Measurements from ENCODE around the gene IPO13.

The IPO13 gene

GRCh38 chr1:43913051-43913501 is 33.7 kb upstream of the IPO13 start:
- no peaks in the 10 kb centered on the region for H3K36me3 ChIP-seq (ENCODE audit: control insufficient read depth, insufficient read depth, low read length, severe bottlenecking)
- peak overlapping the region; percentile 14 for H3K9ac ChIP-seq (ENCODE audit: low read length)
- no peak overlapping the region for H3K4me3 ChIP-seq (ENCODE audit: low read length)
- no peak for DNase-seq (ENCODE audit: low read depth)
- H3K4me1 ChIP-seq (ENCODE audit: control insufficient read depth, insufficient read depth, low read length): peaks cover 20% of the 10 kb centered on the region
- H3K27me3 ChIP-seq (replicated peaks; ENCODE audit: control insufficient read depth, insufficient read depth, low read length): no peaks in the 10 kb centered on the region
- no peaks in the 10 kb centered on the region for H3K9me3 ChIP-seq (ENCODE audit: control insufficient read depth, low read length)

DNA sequence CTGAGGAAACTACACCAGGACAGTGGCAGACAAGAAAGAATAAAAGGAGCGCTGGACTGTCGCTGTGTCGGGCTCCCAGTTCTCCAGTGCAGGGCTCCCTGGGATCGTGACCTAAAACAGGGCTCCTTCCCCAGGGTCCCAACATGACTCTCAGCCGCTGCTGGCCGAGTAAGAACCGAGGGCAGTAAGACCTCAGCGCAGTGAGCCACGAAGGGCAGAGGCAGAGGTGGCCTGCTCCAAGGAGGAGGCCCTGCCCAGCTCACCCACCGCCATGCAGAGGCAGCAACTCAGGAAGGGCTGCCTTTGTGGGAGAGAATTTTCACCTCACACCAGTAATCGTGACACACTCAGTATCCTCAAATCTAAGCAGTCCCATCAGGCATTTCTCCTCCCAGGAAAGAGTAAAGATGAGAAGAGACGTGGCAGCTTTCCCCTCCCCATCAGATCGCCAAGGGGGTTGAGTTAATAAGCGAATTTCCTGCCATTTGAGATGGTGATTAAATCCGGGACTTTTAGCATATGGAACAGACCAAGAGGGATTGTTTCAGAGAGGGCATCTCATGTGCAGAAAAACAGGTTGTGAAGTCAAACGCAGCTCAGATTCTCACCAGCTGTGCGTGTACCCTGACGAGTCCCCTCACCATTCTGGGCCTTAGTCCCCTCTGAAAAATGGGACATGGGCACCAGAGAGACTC is 32.9 kb upstream of the IPO13 start:
- Histone ChIP-seq H3K4me1 (ENCODE audit: control insufficient read depth, insufficient read depth, low read length) (peaks cover 20% of the 10 kb centered on the region), H3K27me3 (replicated peaks; ENCODE audit: control insufficient read depth, insufficient read depth, low read length) (no peaks in the 10 kb centered on the region), H3K9ac (ENCODE audit: low read length) (no peak overlapping the region), H3K4me3 (ENCODE audit: low read length) (no peak overlapping the region), H3K36me3 (ENCODE audit: control insufficient read depth, insufficient read depth, low read length, severe bottlenecking) (no peaks in the 10 kb centered on the region), H3K9me3 (ENCODE audit: control insufficient read depth, low read length) (no peaks in the 10 kb centered on the region)
- no peak for DNase-seq (ENCODE audit: low read depth)

- DNase-seq (ENCODE audit: low read depth): no peak
- Histone ChIP-seq H3K4me3 (ENCODE audit: low read length) (no peak overlapping the region), H3K27me3 (replicated peaks; ENCODE audit: control insufficient read depth, insufficient read depth, low read length) (no peaks in the 10 kb centered on the region), H3K36me3 (ENCODE audit: control insufficient read depth, insufficient read depth, low read length, severe bottlenecking) (no peaks in the 10 kb centered on the region), H3K4me1 (ENCODE audit: control insufficient read depth, insufficient read depth, low read length) (peaks cover 20% of the 10 kb centered on the region), H3K9ac (ENCODE audit: low read length) (no peak overlapping the region), H3K9me3 (ENCODE audit: control insufficient read depth, low read length) (no peaks in the 10 kb centered on the region)
Measured at GRCh38 chr1:43914576-43915525, 31.9 kb upstream of the IPO13 start.

- Histone ChIP-seq H3K9me3 (ENCODE audit: control insufficient read depth, low read length) (no peaks in the 10 kb centered on the region), H3K4me1 (ENCODE audit: control insufficient read depth, insufficient read depth, low read length) (peaks cover 2% of the 10 kb centered on the region), H3K4me3 (ENCODE audit: low read length) (no peak overlapping the region), H3K27me3 (replicated peaks; ENCODE audit: control insufficient read depth, insufficient read depth, low read length) (no peaks in the 10 kb centered on the region), H3K9ac (ENCODE audit: low read length) (no peak overlapping the region), H3K36me3 (ENCODE audit: control insufficient read depth, insufficient read depth, low read length, severe bottlenecking) (no peaks in the 10 kb centered on the region)
- DNase-seq (ENCODE audit: low read depth): no peak
Measured at GRCh38 chr1:43919906-43920305, 26.8 kb upstream of the IPO13 start.

DNA sequence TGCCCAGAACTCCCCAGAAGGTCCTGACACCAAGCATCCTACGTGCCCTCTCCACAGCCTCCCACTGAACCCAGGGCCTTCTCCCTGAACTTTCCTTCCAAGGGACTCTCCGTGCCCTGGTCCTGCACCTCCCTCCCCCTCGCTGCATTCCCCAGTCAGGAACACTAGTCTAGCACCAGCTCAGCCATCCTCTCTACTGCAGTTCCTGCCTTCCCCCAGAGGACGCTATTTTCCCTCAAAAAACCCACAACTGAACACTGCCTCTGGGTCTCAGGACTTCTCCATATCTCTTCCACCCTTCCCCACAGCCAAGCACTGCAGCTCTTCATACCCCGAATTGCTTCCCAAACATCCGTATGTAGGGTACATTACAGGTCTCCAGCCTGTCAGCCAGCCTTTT is 25.7 kb upstream of the IPO13 start:
- no peaks in the 10 kb centered on the region for H3K9me3 ChIP-seq (ENCODE audit: control insufficient read depth, low read length)
- no peak for DNase-seq (ENCODE audit: low read depth)
- no peaks in the 10 kb centered on the region for H3K4me1 ChIP-seq (ENCODE audit: control insufficient read depth, insufficient read depth, low read length)
- no peaks in the 10 kb centered on the region for H3K27me3 ChIP-seq (replicated peaks; ENCODE audit: control insufficient read depth, insufficient read depth, low read length)
- H3K36me3 ChIP-seq (ENCODE audit: control insufficient read depth, insufficient read depth, low read length, severe bottlenecking): peaks cover 5% of the 10 kb centered on the region
- no peak overlapping the region for H3K4me3 ChIP-seq (ENCODE audit: low read length)
- H3K9ac ChIP-seq (ENCODE audit: low read length): no peak overlapping the region

GRCh38 chr1:43924516-43924915 is 22.2 kb upstream of the IPO13 start:
- DNase-seq (ENCODE audit: low read depth): no peak
- Histone ChIP-seq H3K9me3 (ENCODE audit: control insufficient read depth, low read length) (no peaks in the 10 kb centered on the region), H3K36me3 (ENCODE audit: control insufficient read depth, insufficient read depth, low read length, severe bottlenecking) (peaks cover 5% of the 10 kb centered on the region), H3K4me1 (ENCODE audit: control insufficient read depth, insufficient read depth, low read length) (no peaks in the 10 kb centered on the region), H3K4me3 (ENCODE audit: low read length) (no peak overlapping the region), H3K9ac (ENCODE audit: low read length) (no peak overlapping the region), H3K27me3 (replicated peaks; ENCODE audit: control insufficient read depth, insufficient read depth, low read length) (no peaks in the 10 kb centered on the region)

DNA sequence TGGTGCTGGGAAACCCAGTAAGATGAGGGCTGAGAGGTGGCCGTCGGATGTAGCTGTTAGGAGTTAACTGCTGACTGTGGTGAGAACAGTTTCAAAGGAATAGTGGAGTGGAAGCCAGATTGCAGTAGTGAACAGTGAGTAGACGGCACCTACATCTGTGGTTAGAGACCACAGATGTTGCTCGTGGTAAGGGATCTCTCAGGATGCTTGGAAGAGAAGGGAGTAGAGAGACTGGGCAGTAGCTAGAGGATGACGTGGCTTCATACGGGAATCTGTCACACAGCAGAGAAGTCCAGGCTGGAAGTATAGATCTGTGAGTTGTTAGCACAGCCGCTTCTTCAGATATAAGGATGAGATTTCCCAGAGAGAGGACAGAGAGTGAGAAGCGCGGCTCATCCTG is 20.9 kb upstream of the IPO13 start:
- peaks cover 5% of the 10 kb centered on the region for H3K36me3 ChIP-seq (ENCODE audit: control insufficient read depth, insufficient read depth, low read length, severe bottlenecking)
- DNase-seq (ENCODE audit: low read depth): no peak
- no peak overlapping the region for H3K4me3 ChIP-seq (ENCODE audit: low read length)
- H3K9ac ChIP-seq (ENCODE audit: low read length): no peak overlapping the region
- H3K9me3 ChIP-seq (ENCODE audit: control insufficient read depth, low read length): no peaks in the 10 kb centered on the region
- H3K27me3 ChIP-seq (replicated peaks; ENCODE audit: control insufficient read depth, insufficient read depth, low read length): no peaks in the 10 kb centered on the region
- H3K4me1 ChIP-seq (ENCODE audit: control insufficient read depth, insufficient read depth, low read length): no peaks in the 10 kb centered on the region

DNA sequence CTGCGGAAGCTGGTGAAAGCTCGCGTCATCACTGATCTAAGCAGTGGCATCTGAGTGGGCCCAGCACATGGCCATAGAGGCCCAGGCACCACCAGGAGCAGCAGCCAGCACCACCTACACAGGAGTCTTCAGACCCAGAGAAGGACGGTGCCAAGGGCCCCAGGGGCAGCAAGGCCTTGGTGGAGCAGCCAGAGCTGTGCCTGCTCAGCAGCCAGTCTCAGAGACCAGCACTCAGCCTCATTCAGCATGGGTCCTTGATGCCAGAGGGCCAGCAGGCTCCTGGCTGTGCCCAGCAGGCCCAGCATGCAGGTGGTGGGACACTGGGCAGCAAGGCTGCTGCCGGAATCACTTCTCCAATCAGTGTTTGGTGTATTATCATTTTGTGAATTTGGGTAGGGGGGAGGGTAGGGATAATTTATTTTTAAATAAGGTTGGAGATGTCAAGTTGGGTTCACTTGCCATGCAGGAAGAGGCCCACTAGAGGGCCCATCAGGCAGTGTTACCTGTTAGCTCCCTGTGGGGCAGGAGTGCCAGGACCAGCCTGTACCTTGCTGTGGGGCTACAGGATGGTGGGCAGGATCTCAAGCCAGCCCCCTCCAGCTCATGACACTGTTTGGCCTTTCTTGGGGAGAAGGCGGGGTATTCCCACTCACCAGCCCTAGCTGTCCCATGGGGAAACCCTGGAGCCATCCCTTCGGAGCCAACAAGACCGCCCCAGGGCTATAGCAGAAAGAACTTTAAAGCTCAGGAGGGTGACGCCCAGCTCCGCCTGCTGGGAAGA is 16.4 kb upstream of the IPO13 start:
- Histone ChIP-seq H3K4me3 (ENCODE audit: low read length) (no peak overlapping the region), H3K36me3 (ENCODE audit: control insufficient read depth, insufficient read depth, low read length, severe bottlenecking) (peaks cover 5% of the 10 kb centered on the region), H3K9ac (ENCODE audit: low read length) (no peak overlapping the region), H3K4me1 (ENCODE audit: control insufficient read depth, insufficient read depth, low read length) (peaks cover 6% of the 10 kb centered on the region), H3K27me3 (replicated peaks; ENCODE audit: control insufficient read depth, insufficient read depth, low read length) (no peaks in the 10 kb centered on the region), H3K9me3 (ENCODE audit: control insufficient read depth, low read length) (no peaks in the 10 kb centered on the region)
- no peak for DNase-seq (ENCODE audit: low read depth)

DNA sequence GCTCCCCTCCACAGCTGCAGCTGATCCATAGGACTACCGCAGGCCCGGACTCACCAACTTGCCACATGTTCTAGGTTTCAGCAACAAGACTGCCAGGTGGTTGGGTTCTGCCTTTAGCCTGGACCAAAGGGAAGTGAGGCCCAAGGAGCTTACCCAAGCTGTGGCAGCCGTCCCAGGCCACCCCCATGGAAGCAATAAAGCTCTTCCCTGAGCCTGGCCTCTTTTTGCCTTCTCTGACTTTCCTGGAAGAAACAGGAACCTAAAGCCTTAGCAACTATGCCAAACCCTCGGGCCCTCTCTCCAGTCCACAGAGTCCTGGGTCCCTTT is 15.8 kb upstream of the IPO13 start:
- Histone ChIP-seq H3K9ac (ENCODE audit: low read length) (no peak overlapping the region), H3K36me3 (ENCODE audit: control insufficient read depth, insufficient read depth, low read length, severe bottlenecking) (no peaks in the 10 kb centered on the region), H3K9me3 (ENCODE audit: control insufficient read depth, low read length) (no peaks in the 10 kb centered on the region), H3K4me1 (ENCODE audit: control insufficient read depth, insufficient read depth, low read length) (peaks cover 6% of the 10 kb centered on the region), H3K27me3 (replicated peaks; ENCODE audit: control insufficient read depth, insufficient read depth, low read length) (peaks cover 3% of the 10 kb centered on the region), H3K4me3 (ENCODE audit: low read length) (no peak overlapping the region)
- DNase-seq (ENCODE audit: low read depth): no peak

GRCh38 chr1:43931711-43932660 is 14.8 kb upstream of the IPO13 start:
- H3K4me3 ChIP-seq (ENCODE audit: low read length): no peak overlapping the region
- no peak for DNase-seq (ENCODE audit: low read depth)
- no peaks in the 10 kb centered on the region for H3K36me3 ChIP-seq (ENCODE audit: control insufficient read depth, insufficient read depth, low read length, severe bottlenecking)
- peaks cover 8% of the 10 kb centered on the region for H3K27me3 ChIP-seq (replicated peaks; ENCODE audit: control insufficient read depth, insufficient read depth, low read length)
- H3K9me3 ChIP-seq (ENCODE audit: control insufficient read depth, low read length): no peaks in the 10 kb centered on the region
- no peak overlapping the region for H3K9ac ChIP-seq (ENCODE audit: low read length)
- H3K4me1 ChIP-seq (ENCODE audit: control insufficient read depth, insufficient read depth, low read length): peaks cover 6% of the 10 kb centered on the region
